Sigmoid colon (tissue), 7 donors: ENCODE measurements around the gene CREB1. TPM values are rescaled to one million over a fixed set of nuclear protein-coding genes. Genes with fewer than 3 reads are reported as not detected.
"Not testable (repeated sequence)": the region's sequence is repeated elsewhere in the genome, so short reads cannot be mapped to it uniquely, and the experiment has no call there.

Source experiments
- DNase-seq: peaks from one replicate; pipeline ENCODE4 v3.0.0-alpha.2; 2019
- H3K27ac ChIP-seq, 4 donors: fragments of 200-600 bp; sonication (generic); one replicate each; pipeline ENCODE4 v1.5.1; 2016 to 2019; ENCODE audit warnings: mild to moderate bottlenecking in 1 of 4
- H3K27me3 ChIP-seq, 3 donors: fragments of 200-600 bp; sonication (generic); one replicate each; pipeline ENCODE4 v1.5.1; 2019; ENCODE audit warnings: mild to moderate bottlenecking in 1 of 3
- H3K36me3 ChIP-seq, 4 donors: fragments of 200-600 bp; sonication (generic); one replicate each; pipeline ENCODE4 v1.5.1; 2016 to 2019
- H3K4me1 ChIP-seq, 4 donors: fragments of 200-600 bp; sonication (generic); one replicate each; pipeline ENCODE4 v1.5.1; 2017 to 2019
- H3K4me3 ChIP-seq, 4 donors: fragments of 200-600 bp; sonication (generic); one replicate each; pipeline ENCODE4 v1.5.1; 2017 to 2019; ENCODE audit warnings: mild to moderate bottlenecking in 2 of 4, moderate library complexity in 1 of 4
- H3K9me3 ChIP-seq, 4 donors: fragments of 200-600 bp in 3 of 4; sonication (generic) in 3 of 4; one replicate each; pipeline versions ENCODE4 v1.5.1 to v1.6.1; 2013 to 2019
- EP300 ChIP-seq, 4 donors: sonication (generic); formaldehyde crosslinking; IDR thresholded peaks; one replicate each; pipeline ENCODE4 v1.6.1; 2017; ENCODE audit warnings: antibody characterized with exemption in 4 of 4
- POLR2A ChIP-seq, 2 donors: fragments of 450-650 bp; IDR thresholded peaks; one replicate each; pipeline ENCODE4 v1.6.1; 2016; ENCODE audit warnings: antibody characterized with exemption in 2 of 2, mild to moderate bottlenecking in 2 of 2, moderate library complexity in 2 of 2
- POLR2AphosphoS5 ChIP-seq, 4 donors: sonication (generic); formaldehyde crosslinking; IDR thresholded peaks; one replicate each; pipeline ENCODE4 v1.6.1; 2017; ENCODE audit warnings: antibody characterized with exemption in 4 of 4
- WGBS, 2 donors: extraction: QIAGEN DNeasy Blood & Tissue Kit; methylation state at CpG; one replicate each; pipeline ENCODE4 v1.1.7; 2013; 5-methylcytosine and 5-hydroxymethylcytosine counted together
- intact Hi-C: fragments of 100-400 bp; cut with DNase I; formaldehyde crosslinking; loops from one replicate; pipeline ENCODE4 v1.15.1; 2023
- polyA plus RNA-seq, 3 donors: library from polyadenylated mRNA; stranded (reverse); fragments of 200-250 nt; gene quantifications; one replicate each; pipeline ENCODE4 v1.2.3, GENCODE V29; 2013
- total RNA-seq, 4 donors: library from RNA; depleted of rRNA; stranded (reverse); fragments of >200 nt; gene quantifications; one replicate each; pipeline ENCODE4 v1.1.0, GENCODE V29; 2016
- TF ChIP-seq, protein P1 (sequence below), 4 experiments: fragments of 450-650 bp in 3 of 4; fragments of 200-600 bp in 1 of 4; IDR thresholded peaks; one replicate each; pipeline ENCODE4 v1.5.1; 2016 to 2019; ENCODE audit warnings: antibody characterized with exemption in 4 of 4, mild to moderate bottlenecking in 3 of 4, moderate library complexity in 2 of 4
- donor health status: healthy with polysubstance abuse.
- donor health status: Bipolar disorder and iron deficiency.
- donor health status: healthy.

The CREB1 gene
- total and polyA plus RNA-seq, 7 donors = 7.2 to 52.0 (median 31.3) TPM

DNA sequence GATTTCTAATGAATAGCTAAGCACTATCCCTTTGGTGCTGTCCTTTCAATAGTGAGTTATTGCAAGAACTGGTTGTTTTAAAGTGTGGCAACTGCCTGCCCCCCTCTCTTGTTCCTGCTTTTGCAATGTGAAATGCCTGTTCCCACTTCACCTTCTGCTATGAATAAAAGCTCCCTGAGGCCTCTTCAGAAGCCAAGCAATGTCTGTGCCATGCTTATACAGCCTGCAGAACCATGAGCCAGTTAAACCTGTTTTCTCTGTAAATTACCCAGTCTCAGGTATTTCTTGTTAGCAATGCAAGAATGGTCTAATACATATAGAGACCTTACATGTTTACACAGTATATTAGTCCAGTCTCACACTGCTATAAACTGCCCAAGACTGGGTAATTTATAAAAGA is 110.4 kb downstream of the CREB1 start:
- no peaks in the 10 kb centered on the region for H3K27me3 ChIP-seq
- no peak for DNase-seq
- H3K4me3 ChIP-seq = no peak overlapping the region
- TF ChIP-seq, protein P1, sequence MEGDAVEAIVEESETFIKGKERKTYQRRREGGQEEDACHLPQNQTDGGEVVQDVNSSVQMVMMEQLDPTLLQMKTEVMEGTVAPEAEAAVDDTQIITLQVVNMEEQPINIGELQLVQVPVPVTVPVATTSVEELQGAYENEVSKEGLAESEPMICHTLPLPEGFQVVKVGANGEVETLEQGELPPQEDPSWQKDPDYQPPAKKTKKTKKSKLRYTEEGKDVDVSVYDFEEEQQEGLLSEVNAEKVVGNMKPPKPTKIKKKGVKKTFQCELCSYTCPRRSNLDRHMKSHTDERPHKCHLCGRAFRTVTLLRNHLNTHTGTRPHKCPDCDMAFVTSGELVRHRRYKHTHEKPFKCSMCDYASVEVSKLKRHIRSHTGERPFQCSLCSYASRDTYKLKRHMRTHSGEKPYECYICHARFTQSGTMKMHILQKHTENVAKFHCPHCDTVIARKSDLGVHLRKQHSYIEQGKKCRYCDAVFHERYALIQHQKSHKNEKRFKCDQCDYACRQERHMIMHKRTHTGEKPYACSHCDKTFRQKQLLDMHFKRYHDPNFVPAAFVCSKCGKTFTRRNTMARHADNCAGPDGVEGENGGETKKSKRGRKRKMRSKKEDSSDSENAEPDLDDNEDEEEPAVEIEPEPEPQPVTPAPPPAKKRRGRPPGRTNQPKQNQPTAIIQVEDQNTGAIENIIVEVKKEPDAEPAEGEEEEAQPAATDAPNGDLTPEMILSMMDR (IDR thresholded peaks at IDR 0.05) = no peak
- no peak for TF ChIP-seq POLR2A (IDR thresholded peaks at IDR 0.05)
- no peak for TF ChIP-seq POLR2AphosphoS5 (IDR thresholded peaks at IDR 0.05)
- TF ChIP-seq EP300 (IDR thresholded peaks at IDR 0.05) = no peak
- H3K36me3 ChIP-seq = no peaks in the 10 kb centered on the region
- H3K4me1 ChIP-seq = no peaks in the 10 kb centered on the region
- no peaks in the 10 kb centered on the region for H3K9me3 ChIP-seq
- no peak overlapping the region for H3K27ac ChIP-seq
- intact Hi-C loops = no loop called here

- Histone ChIP-seq H3K27ac (no peak overlapping the region), H3K36me3 (no peaks in the 10 kb centered on the region), H3K27me3 (no peaks in the 10 kb centered on the region), H3K9me3 (no peaks in the 10 kb centered on the region), H3K4me1 (no peaks in the 10 kb centered on the region), H3K4me3 (no peak overlapping the region)
- WGBS, 2 donors = 58 to 86% methylated on average over 1 of the region's 1 CpG
- TF ChIP-seq EP300 (IDR thresholded peaks at IDR 0.05) (no peak), POLR2A (IDR thresholded peaks at IDR 0.05) (no peak), POLR2AphosphoS5 (IDR thresholded peaks at IDR 0.05) (no peak)
- TF ChIP-seq, protein P1 (IDR thresholded peaks at IDR 0.05) = no peak
- no peak for DNase-seq
- intact Hi-C loops = no loop called here
Observed at GRCh38 chr2:207640661-207641060, 110.9 kb downstream of the CREB1 start.

DNA sequence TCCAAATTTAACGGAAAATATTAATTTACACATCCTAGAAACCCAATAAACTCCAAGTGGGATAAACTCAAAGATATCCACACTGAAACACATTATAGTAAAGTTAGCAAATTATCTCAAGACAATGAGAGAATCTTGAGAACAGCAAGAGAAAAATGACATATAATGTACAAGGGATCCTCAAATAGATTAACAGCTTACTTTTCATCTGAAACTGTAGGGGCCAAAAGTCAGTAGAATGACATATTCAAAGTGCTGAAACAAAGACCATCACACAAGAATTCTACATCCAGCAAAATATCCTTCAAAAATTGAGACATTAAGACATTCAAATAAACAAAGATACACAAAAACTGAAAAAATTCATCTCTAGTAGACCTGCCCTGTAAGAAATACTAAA is 114.1 kb downstream of the CREB1 start:
- H3K9me3 ChIP-seq = no peaks in the 10 kb centered on the region
- H3K4me3 ChIP-seq = no peak overlapping the region
- no peaks in the 10 kb centered on the region for H3K36me3 ChIP-seq
- WGBS, 2 donors = 95 to 98% methylated on average over 1 of the region's 1 CpG
- intact Hi-C loops = no loop called here
- H3K27ac ChIP-seq = no peak overlapping the region
- no peaks in the 10 kb centered on the region for H3K27me3 ChIP-seq
- TF ChIP-seq POLR2A (IDR thresholded peaks at IDR 0.05) (no peak), EP300 (IDR thresholded peaks at IDR 0.05) (no peak), POLR2AphosphoS5 (IDR thresholded peaks at IDR 0.05) (no peak)
- TF ChIP-seq, protein P1 (IDR thresholded peaks at IDR 0.05) = no peak
- no peaks in the 10 kb centered on the region for H3K4me1 ChIP-seq
- DNase-seq = no peak

DNA sequence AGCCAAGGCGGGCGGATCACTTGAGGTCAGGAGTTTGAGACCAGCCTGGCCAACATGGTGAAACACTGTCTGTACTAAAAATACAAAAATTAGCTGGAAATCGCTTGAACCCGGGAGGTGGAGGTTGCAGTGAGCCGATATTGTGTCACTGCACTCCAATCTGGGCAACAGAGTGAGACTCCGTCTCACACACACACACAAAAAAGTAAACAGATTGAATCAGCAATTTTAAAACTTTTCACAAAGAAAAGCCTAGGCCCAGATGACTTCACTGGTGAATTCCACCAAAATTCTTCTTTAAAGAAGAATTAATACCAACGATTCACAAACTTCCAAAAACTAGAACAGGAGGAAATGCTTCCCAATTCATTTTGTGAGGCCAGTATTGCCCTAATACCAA is 116.8 kb downstream of the CREB1 start:
- 94% methylated on average over 7 of the region's 7 CpGs for WGBS, 2 donors
- H3K27ac ChIP-seq, H3K4me3 ChIP-seq, DNase-seq, H3K27me3 ChIP-seq, H3K4me1 ChIP-seq, intact Hi-C loops, H3K9me3 ChIP-seq, H3K36me3 ChIP-seq: not testable (repeated sequence)

Other genes starting within 250 kb of the CREB1 start
- gene METTL21A, start 95.4 kb downstream of the CREB1 start, total RNA-seq = 10 to 100 TPM; 12.9 to 23.5 (median 20.5) TPM
- gene METTL21A, start 95.4 kb downstream of the CREB1 start, polyA plus RNA-seq = 10 to 100 TPM; 18.0 to 43.0 (median 22.8) TPM
- 10 to 100 TPM in 2 of 4 donors, 1 to 10 TPM in 2; 9.2 to 17.8 (median 11.5) TPM for gene CCNYL1, start 181.7 kb downstream of the CREB1 start, total RNA-seq
- 10 to 100 TPM; 21.6 to 49.5 (median 23.7) TPM for gene CCNYL1, start 181.7 kb downstream of the CREB1 start, polyA plus RNA-seq
- 10 to 100 TPM; 29.3 to 52.0 (median 37.4) TPM for gene FZD5, start 239.9 kb downstream of the CREB1 start, total RNA-seq
- 10 to 100 TPM in 1 of 3 donors, 1 to 10 TPM in 2; 6.5 to 28.4 (median 7.8) TPM for gene FZD5, start 239.9 kb downstream of the CREB1 start, polyA plus RNA-seq